GM12872 (cell line): ENCODE measurements around the gene GTF2F1.
A peak's percentile ranks its signal among the peaks of the same experiment; 100 is the strongest.

Experiments used
- TF ChIP-seq, protein P1 (sequence below): IDR thresholded peaks from 3 replicates; pipeline ENCODE4 v1.5.1; 2011; ENCODE audit warnings: low read depth, mild to moderate bottlenecking, low read length, moderate library complexity; ENCODE audit not compliant: insufficient read depth

GTF2F1 gene, protein sequence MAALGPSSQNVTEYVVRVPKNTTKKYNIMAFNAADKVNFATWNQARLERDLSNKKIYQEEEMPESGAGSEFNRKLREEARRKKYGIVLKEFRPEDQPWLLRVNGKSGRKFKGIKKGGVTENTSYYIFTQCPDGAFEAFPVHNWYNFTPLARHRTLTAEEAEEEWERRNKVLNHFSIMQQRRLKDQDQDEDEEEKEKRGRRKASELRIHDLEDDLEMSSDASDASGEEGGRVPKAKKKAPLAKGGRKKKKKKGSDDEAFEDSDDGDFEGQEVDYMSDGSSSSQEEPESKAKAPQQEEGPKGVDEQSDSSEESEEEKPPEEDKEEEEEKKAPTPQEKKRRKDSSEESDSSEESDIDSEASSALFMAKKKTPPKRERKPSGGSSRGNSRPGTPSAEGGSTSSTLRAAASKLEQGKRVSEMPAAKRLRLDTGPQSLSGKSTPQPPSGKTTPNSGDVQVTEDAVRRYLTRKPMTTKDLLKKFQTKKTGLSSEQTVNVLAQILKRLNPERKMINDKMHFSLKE

DNA sequence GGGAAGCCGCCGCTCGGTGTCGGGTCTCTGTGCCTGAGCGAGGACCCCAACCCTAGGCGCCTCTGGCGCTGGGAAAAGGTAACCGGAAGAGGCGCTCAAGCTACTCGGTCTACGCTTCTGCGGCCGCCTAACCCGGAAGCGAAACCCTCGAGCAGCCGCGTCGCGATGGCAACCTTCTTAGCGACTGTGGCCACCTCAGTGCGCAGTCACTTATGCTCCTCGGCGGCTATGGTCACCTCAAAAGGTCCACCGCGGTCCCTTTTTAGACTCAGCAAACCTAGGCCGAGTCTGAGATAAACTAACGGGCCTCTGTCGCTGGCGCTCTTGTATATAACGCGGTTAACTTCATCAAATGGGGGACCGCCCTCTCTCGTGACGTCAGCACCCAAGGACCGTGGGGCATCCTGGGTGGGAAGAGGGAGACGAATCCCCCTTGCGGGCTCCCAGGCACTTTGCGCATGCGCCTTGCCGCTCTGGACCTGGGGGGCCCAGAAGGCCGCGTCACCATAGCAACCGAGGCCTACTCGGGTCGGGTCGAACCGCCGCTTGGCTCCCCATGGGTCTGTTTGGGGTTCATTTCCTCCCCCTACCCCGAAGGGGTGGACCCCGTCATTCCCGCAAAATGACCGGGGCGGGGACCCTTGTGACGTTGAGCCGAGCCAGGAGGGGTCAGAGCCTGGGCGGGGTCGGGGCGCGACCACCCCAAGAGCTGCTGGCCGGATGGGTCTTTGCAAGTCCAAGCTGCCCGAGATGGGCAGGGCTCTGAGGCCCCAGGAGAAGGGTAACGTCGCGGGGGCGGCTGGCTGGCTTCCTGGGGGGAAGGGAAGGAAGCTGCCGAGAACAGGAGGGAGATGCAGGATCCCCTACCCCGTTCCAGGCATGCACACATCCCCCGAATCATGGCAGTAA is at the start of gene GTF2F1:
Gene GTF2F1, minus strand, starts transcription at position 91 of the 909 bp plus-strand sequence. CDS start 169 bp downstream, outside the sequence.
- TF ChIP-seq, protein P1, sequence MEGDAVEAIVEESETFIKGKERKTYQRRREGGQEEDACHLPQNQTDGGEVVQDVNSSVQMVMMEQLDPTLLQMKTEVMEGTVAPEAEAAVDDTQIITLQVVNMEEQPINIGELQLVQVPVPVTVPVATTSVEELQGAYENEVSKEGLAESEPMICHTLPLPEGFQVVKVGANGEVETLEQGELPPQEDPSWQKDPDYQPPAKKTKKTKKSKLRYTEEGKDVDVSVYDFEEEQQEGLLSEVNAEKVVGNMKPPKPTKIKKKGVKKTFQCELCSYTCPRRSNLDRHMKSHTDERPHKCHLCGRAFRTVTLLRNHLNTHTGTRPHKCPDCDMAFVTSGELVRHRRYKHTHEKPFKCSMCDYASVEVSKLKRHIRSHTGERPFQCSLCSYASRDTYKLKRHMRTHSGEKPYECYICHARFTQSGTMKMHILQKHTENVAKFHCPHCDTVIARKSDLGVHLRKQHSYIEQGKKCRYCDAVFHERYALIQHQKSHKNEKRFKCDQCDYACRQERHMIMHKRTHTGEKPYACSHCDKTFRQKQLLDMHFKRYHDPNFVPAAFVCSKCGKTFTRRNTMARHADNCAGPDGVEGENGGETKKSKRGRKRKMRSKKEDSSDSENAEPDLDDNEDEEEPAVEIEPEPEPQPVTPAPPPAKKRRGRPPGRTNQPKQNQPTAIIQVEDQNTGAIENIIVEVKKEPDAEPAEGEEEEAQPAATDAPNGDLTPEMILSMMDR = peak; percentile 33; the same call in 2 of the 3 replicates

DNA sequence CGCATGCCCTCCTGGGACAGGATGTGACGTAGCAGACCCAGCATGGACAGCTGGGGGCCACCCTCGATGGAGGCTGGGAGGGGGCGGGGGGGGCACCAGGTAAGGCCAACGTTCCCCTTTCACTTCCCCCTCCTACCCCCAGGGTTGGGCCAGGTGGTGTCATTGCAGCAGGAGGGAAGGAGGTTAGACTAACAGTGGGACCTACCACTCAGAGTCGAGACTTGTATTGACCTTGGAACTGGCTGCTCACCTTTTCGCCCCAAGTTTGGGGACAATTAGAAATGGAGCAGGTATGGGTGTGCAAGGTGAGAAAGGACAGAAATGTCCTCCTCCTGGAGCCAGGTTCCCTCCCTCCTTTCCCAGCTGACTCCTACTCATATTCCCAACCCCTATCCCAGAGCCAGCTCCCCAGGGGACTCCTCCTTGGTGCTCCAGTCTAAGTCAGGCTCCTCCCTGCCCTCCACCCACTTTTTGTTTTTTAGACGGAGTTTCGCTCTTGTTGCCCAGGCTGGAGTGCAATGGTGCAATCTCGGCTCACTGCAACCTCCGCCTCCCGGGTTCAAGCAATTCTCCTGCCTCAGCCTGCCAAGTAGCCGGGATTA is 49.2 kb upstream of the GTF2F1 start:
- TF ChIP-seq, protein P1 = no peak

DNA sequence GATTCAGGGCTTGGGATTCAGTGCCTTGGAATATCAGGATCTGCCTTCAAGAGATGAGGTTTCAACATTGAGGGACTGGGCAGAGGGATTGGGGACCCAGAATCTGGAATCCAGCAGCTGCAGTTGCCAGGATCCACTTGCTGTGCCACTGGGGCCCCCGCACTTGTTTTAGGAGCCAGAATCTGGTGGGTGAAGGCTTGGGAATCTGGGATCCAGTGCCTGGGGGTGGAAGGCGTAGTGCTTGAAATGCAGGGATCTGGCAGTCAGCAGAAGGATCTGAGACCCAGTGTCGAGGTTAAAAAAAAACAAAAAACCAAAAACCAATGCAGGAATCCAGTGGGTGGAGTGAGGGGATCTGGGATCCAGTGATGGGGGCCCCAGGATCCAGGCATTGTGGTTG is 47.9 kb upstream of the GTF2F1 start:
- TF ChIP-seq, protein P1 = no peak

DNA sequence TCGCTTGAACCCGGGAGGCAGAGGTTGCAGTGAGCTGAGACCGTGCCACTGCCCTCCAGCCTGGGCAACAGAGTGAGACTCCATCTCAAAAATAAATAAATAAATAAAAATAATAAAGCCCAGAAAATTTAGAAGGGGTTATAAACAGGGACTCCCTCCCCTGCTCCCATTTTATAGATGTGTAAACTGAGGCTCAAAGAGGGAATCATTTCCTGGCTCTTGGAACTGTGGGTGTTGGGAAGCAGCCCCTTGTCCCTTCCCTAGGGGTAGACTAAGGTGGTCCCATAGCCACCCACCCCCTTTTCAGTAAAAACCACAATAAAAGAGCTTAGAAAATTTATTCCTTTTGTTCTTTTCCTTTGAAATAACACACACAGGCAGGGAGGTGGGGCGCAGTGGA is 46.8 kb upstream of the GTF2F1 start:
- TF ChIP-seq, protein P1 = no peak

DNA sequence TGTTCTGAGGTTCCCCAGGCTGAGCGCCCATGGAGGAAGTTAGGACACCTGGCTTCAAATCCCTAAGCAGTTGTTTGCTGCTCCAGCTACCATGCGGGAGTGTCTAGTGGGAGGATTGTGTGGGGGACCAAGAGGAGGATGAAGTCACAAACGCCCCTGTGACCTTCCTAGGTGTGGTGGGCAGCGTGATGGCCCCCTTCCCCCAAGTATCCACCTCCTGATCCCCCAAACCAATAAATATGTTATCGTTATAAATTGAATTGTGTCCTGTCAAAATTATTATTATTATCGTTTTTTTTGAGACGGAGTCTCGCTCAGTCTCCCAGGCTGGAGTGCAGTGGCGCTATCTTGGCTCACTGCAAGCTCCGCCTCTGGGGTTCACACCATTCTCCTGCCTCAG is 40.7 kb upstream of the GTF2F1 start, which contains the start of gene SLC25A41:
Gene SLC25A41, minus strand, starts transcription at position 101 of the 400 bp plus-strand sequence. Its CDS starts 70 bp downstream, at position 31.
- TF ChIP-seq, protein P1 = no peak

DNA sequence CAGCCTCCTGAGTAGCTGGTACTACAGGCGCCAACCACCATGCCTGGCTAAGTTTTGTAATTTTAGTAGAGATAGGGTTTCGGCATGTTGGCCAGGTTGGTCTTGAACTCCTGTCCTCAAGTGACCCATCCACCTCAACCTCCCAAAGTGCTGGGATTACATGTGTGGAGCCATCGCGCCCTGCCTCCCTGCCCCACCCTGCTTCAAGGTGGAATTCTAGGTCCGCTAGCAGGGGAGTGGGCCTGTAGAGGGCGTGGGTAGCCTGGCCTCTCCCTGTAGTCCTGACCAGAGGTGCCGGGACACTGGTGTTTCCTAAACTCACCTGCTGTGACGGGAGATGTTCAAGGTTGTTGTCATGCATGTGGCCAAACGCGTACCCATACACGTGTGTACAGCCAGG is 40.2 kb upstream of the GTF2F1 start:
- TF ChIP-seq, protein P1 = no peak

DNA sequence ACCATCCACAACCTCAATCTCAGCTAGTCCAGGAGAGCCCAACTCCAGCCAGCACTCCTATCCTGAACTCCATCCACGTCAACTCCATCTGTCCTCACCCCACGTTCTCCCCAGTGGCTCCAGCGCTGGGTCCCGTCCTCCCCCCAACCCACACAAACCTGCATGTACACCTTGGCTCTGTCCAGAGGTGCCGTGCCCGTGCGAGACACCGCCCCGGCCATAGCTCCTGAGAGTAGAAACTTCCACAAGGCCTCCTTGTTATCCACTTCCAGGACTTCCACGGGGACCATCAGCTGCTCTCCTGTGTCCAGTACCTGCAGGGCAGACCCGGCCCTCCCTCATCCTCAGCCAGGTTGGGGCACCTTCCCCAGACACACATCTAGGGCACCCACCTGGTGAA is 38.9 kb upstream of the GTF2F1 start:
- TF ChIP-seq, protein P1 = no peak
